ENCODE data around the gene AIF1L.

Gene AIF1L

GRCh38 chr9:131087354-131087893, 8.9 kb upstream of the AIF1L start:
- FAIRE-seq (no peak), DNase-seq (ENCODE audit: insufficient read length, low spot score) (no peak)
- TF ChIP-seq CTCF (IDR thresholded peaks at IDR 0.05; ENCODE audit: insufficient read depth, missing control alignments), result no peak

- TF ChIP-seq CTCF (IDR thresholded peaks at IDR 0.05; ENCODE audit: insufficient read depth, missing control alignments), result no peak
- DNase-seq (ENCODE audit: insufficient read length, low spot score), result no peak
- no peak for FAIRE-seq
Observed at GRCh38 chr9:131090025-131090787, 6.1 kb upstream of the AIF1L start.

- no peak for DNase-seq (ENCODE audit: insufficient read length, low spot score)
- TF ChIP-seq CTCF (IDR thresholded peaks at IDR 0.05; ENCODE audit: insufficient read depth, missing control alignments), result no peak
- FAIRE-seq, result no peak
Observed at GRCh38 chr9:131091352-131091992, 4.9 kb upstream of the AIF1L start.

- DNase-seq (ENCODE audit: insufficient read length, low spot score) (no peak), FAIRE-seq (no peak)
- TF ChIP-seq CTCF (IDR thresholded peaks at IDR 0.05; ENCODE audit: insufficient read depth, missing control alignments), result no peak
Observed at GRCh38 chr9:131092030-131092429, 4.3 kb upstream of the AIF1L start.

GRCh38 chr9:131092548-131093440, 3.5 kb upstream of the AIF1L start:
- no peak for DNase-seq (ENCODE audit: insufficient read length, low spot score)
- TF ChIP-seq CTCF (IDR thresholded peaks at IDR 0.05; ENCODE audit: insufficient read depth, missing control alignments), result no peak
- no peak for FAIRE-seq

- FAIRE-seq, result no peak
- TF ChIP-seq CTCF (IDR thresholded peaks at IDR 0.05; ENCODE audit: insufficient read depth, missing control alignments), result no peak
- DNase-seq (ENCODE audit: insufficient read length, low spot score), result no peak
Observed at GRCh38 chr9:131094015-131094414, 2.3 kb upstream of the AIF1L start.

Data from D721Med (cell line).